HAP-1 (cell line): Measurements from ENCODE around the gene USP8.
A peak's percentile ranks its signal among the peaks of the same experiment; 100 is the strongest.
"Not testable (repeated sequence)": the region's sequence is repeated elsewhere in the genome, so short reads cannot be mapped to it uniquely, and the experiment has no call there.

Source experiments
- DNase-seq, 2 experiments: peaks; one replicate each; pipeline ENCODE4 v3.0.0-alpha.2; 2016 to 2020; ENCODE audit warnings: low spot score in 2 of 2
- H3K27me3 ChIP-seq: fragments of 250-450 bp; sonication (Bioruptor Pico); 2 replicates; pipeline ENCODE4 v1.5.1; 2020; ENCODE audit warnings: low read depth, mild to moderate bottlenecking, moderate library complexity
- H3K36me3 ChIP-seq: fragments of 250-450 bp; sonication (Bioruptor Pico); replicated peaks from 2 replicates; pipeline ENCODE4 v1.5.1; 2020; ENCODE audit warnings: mild to moderate bottlenecking
- H3K4me1 ChIP-seq: fragments of 250-450 bp; sonication (Bioruptor Pico); 2 replicates; pipeline ENCODE4 v1.5.1; 2020; ENCODE audit warnings: mild to moderate bottlenecking
- H3K4me3 ChIP-seq: fragments of 250-450 bp; sonication (Bioruptor Pico); 2 replicates; pipeline ENCODE4 v1.5.1; 2020; ENCODE audit warnings: mild to moderate bottlenecking, moderate library complexity
- H3K9me3 ChIP-seq: fragments of 250-450 bp; sonication (Bioruptor Pico); 2 replicates; pipeline ENCODE4 v1.5.1; 2020; ENCODE audit warnings: mild to moderate bottlenecking, moderate library complexity
- in situ Hi-C: fragments of 300-500 bp; cut with MboI; formaldehyde crosslinking; loops from 3 replicates; pipeline ENCODE4 v1.14.3; 2020; ENCODE audit warnings: low sequenced_read_pairs, inconsistent platforms, mixed read lengths

USP8 gene

DNA sequence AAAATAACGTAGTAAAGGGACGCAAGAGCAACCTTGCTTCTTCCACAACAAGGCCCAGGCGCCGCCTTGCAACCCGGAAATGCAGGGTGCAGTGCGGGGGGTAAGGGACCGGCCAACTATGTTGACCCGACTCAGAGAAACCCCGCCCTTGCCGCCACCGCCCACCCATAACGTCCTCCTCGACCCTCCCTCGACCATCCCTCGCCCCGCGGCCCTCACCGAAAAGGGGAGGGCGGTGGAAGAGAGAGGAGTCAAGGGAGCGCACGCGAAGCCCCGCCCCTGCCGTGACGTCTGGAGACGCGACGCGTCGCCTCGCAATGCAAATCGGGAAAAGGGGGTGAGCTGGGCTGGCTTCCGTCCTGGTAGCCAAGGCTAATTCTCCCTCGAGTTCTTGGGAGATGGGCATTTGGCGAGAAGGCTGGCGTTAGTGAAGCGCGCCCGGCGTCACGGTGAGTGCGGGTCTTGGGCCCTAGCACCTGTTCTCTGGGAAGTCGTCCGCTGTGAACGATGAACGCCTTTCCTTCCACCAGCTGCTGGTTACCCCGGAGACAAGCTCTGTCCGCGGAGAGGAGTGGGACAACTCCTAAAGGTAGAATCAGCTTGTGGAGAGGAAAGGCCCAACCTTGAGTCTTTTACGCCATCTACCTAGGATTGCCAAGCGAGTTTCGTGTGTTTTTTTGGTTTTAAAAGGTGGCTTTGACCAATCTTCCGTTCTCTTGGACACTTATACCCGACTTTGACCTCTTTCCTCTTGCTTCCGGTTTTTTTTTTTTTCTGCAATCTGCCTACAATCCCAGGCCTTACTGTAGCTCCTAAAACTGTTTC lies at the start of gene USP8:
Gene USP8 (plus strand): TSS at position 340 of the 825 bp plus-strand sequence. CDS start 14,669 bp downstream, outside the sequence.
- H3K27me3 ChIP-seq = 0 out of 2 replicates have a peak, but pooled peaks cover 4% of the 10 kb centered on the region
- DNase-seq = peak; percentile 98 to 100
- no peaks in the 10 kb centered on the region for H3K9me3 ChIP-seq
- in situ Hi-C loops = no loop called here
- peaks cover 10% of the 10 kb centered on the region for H3K4me1 ChIP-seq
- H3K4me3 ChIP-seq = peak within 1 kb of the TSS; percentile 86
- H3K36me3 ChIP-seq = no peaks in the 10 kb centered on the region; the same call in 1 of the 2 replicates

GRCh38 chr15:50377867-50378751 lies 46.1 kb upstream of the USP8 start:
- 0 out of 2 replicates have a peak, but pooled peaks cover 2% of the 10 kb centered on the region for H3K27me3 ChIP-seq
- no peak for DNase-seq
- H3K36me3 ChIP-seq = no peaks in the 10 kb centered on the region
- in situ Hi-C loops = no loop called here
- H3K4me3 ChIP-seq = no peak overlapping the region
- peaks cover 4% of the 10 kb centered on the region for H3K4me1 ChIP-seq
- H3K9me3 ChIP-seq = no peaks in the 10 kb centered on the region

DNA sequence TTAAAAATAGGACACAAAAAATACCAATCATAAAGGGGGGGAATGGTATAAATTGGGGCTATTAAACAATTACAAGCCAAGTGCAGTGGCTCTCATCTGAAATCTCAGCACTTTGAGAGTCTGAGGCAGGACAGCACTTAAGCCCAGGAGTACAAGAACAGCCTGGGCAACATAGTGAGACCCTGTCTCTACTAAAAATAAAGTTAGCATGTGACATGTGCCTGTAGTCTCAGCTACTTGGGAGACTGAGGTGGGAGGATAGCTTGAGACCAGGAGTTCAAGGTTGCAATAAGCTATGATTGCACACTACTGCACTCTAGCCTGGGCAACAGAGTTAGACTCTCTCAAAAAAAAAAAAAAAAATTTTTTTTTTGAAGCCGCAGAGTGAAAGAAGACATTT lies 45.4 kb upstream of the USP8 start:
- Histone ChIP-seq H3K27me3 (0 out of 2 replicates have a peak, but pooled peaks cover 2% of the 10 kb centered on the region), H3K36me3 (no peaks in the 10 kb centered on the region), H3K4me1 (peaks cover 4% of the 10 kb centered on the region), H3K4me3 (no peak overlapping the region), H3K9me3 (no peaks in the 10 kb centered on the region)
- no peak for DNase-seq
- in situ Hi-C loops = no loop called here

DNA sequence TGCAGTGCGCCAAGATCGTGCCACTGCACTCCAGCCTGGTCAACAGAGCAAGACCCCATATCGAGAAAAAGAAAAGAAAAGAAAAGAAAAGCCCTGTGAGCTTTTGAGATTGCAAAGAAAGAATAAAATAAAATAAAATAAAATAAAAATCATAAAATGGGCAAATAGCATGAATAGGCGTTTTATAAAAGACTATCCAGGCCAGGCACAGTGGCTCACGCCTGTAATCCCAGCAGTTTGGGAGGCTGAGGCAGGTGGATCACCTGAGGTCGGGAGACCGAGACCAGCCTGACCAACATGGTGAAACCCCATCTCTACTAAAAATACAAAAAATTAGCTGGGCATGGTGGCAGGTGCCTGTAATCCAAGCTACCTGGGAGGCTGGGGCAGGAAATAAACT lies 44.8 kb upstream of the USP8 start:
- DNase-seq, H3K9me3 ChIP-seq, H3K36me3 ChIP-seq, H3K4me3 ChIP-seq, H3K27me3 ChIP-seq, in situ Hi-C loops, H3K4me1 ChIP-seq: not testable (repeated sequence)

DNA sequence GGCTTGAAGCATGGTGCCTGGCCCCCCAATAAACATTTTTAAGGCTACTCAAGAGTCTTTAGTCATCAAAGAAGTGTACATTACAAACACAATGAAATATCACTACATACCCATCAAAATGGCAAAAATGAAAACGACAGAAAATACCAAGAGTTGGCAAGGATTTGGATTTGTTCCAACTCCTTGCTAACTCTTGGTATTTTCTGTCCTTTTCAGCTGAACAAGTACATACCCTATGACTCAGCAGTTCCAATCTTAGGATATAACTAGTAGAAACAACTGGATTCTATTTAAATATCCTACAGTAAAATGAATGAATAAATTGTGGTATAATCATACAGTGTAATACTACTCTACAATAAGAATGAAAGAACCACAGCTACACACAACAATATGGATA lies 44.1 kb upstream of the USP8 start:
- H3K9me3 ChIP-seq = no peaks in the 10 kb centered on the region
- DNase-seq = no peak
- in situ Hi-C loops = no loop called here
- peaks cover 4% of the 10 kb centered on the region for H3K4me1 ChIP-seq
- H3K27me3 ChIP-seq = 0 out of 2 replicates have a peak, but pooled peaks cover 2% of the 10 kb centered on the region
- no peak overlapping the region for H3K4me3 ChIP-seq
- H3K36me3 ChIP-seq = no peaks in the 10 kb centered on the region

DNA sequence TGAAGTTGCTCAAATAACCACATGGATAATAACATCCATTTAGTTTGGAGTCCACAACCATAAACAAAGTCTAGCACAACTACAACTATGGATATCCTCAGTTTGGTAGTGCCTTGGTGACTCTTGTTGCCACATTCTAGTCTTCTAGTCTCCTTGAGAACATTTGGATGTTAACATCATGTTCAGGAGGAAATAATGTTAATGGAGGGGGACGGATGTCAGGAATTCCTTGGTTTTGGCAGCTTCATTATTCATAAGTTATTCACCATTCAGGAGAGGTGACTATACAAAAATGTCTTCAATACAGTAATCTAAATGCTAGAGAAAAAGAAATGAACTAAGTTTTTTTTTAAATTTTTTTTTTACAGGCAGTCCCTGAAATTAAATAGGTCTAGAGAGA lies 42.8 kb upstream of the USP8 start:
- H3K9me3 ChIP-seq = no peaks in the 10 kb centered on the region
- DNase-seq = no peak
- peaks cover 4% of the 10 kb centered on the region for H3K4me1 ChIP-seq
- no peaks in the 10 kb centered on the region for H3K36me3 ChIP-seq
- in situ Hi-C loops = no loop called here
- no peak overlapping the region for H3K4me3 ChIP-seq
- H3K27me3 ChIP-seq = 0 out of 2 replicates have a peak, but pooled peaks cover 2% of the 10 kb centered on the region

DNA sequence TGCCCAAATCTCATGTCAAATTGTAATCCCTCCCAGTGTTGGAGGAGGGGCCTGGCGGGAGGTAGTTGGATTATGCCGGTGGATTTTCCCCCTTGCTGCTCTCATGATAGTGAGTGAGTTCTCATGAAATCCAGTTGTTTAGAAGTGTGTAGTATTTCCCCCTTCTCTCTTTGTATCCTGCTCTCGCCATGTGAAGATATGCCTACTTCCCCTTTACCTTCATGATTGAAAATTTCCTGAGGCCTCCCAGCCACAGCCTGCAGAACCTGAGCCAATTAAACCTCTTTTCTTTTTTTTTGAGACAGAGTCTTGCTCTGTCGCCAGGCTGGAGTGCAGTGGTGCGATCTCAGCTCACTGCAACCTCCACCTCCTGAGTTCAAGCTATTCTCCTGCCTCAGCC lies 41.8 kb upstream of the USP8 start:
- H3K4me1 ChIP-seq, in situ Hi-C loops, H3K4me3 ChIP-seq, H3K36me3 ChIP-seq, H3K27me3 ChIP-seq, DNase-seq, H3K9me3 ChIP-seq: not testable (repeated sequence)

- Histone ChIP-seq H3K27me3 (no peaks in the 10 kb centered on the region), H3K4me1 (no peaks in the 10 kb centered on the region), H3K36me3 (no peaks in the 10 kb centered on the region), H3K4me3 (no peak overlapping the region), H3K9me3 (no peaks in the 10 kb centered on the region)
- no peak for DNase-seq
- in situ Hi-C loops = no loop called here
These were observed 33.5 kb upstream of the USP8 start for GRCh38 chr15:50390554-50391264.

- H3K36me3 ChIP-seq, H3K4me3 ChIP-seq, in situ Hi-C loops, H3K4me1 ChIP-seq, H3K27me3 ChIP-seq, DNase-seq, H3K9me3 ChIP-seq: not testable (repeated sequence)
These were observed 32.6 kb upstream of the USP8 start for GRCh38 chr15:50391561-50391960.

- in situ Hi-C loops = no loop called here
- no peaks in the 10 kb centered on the region for H3K4me1 ChIP-seq
- H3K27me3 ChIP-seq = no peaks in the 10 kb centered on the region
- H3K4me3 ChIP-seq = no peak overlapping the region
- no peak for DNase-seq
- no peaks in the 10 kb centered on the region for H3K9me3 ChIP-seq
- no peaks in the 10 kb centered on the region for H3K36me3 ChIP-seq
These were observed 12.3 kb upstream of the USP8 start for GRCh38 chr15:50411870-50412269.

- no peak overlapping the region for H3K4me3 ChIP-seq
- no peaks in the 10 kb centered on the region for H3K36me3 ChIP-seq
- no peaks in the 10 kb centered on the region for H3K27me3 ChIP-seq
- H3K4me1 ChIP-seq = no peaks in the 10 kb centered on the region
- in situ Hi-C loops = no loop called here
- no peak for DNase-seq
- H3K9me3 ChIP-seq = no peaks in the 10 kb centered on the region
These were observed 9.6 kb upstream of the USP8 start for GRCh38 chr15:50414624-50415023.

DNA sequence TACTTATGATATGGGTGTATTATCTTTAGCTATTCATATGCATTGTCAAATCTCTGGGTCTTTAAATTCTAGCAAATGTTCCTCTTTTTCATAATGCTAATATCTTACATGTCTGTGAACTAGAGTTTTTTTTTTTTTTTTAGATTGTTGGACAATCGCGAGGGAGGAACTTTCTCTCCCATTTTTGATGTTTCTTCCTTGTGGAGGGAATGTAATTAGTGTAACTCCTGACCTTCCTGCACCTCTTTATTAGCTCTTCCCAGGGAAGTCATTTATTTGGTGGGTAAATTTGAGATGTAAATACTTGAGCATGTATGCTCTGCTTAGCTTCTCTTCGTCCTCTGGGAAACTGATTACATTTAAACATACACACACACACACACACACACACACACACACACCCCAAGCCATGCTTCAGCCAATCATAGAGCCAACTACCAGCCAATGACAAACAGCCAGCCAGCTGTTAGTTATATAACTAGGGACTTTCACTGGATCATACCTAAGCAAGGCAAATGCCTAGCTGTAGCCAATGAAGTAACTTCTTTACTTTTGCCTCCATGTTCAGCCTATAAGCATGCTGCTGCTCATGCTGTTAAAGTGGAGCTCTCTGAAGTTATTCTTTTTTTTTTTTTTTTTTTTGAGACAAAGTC lies 8.3 kb upstream of the USP8 start:
- Histone ChIP-seq H3K36me3 (no peaks in the 10 kb centered on the region), H3K4me3 (no peak overlapping the region), H3K9me3 (no peaks in the 10 kb centered on the region), H3K27me3 (0 out of 2 replicates have a peak, but pooled peaks cover 4% of the 10 kb centered on the region), H3K4me1 (no peaks in the 10 kb centered on the region)
- in situ Hi-C loops = no loop called here
- DNase-seq = peak in 1 of 2 experiments; percentile 22

GRCh38 chr15:50416890-50417289 lies 7.3 kb upstream of the USP8 start:
- H3K4me3 ChIP-seq = no peak overlapping the region
- H3K9me3 ChIP-seq = no peaks in the 10 kb centered on the region
- no peak for DNase-seq
- H3K27me3 ChIP-seq = 0 out of 2 replicates have a peak, but pooled peaks cover 4% of the 10 kb centered on the region
- no peaks in the 10 kb centered on the region for H3K4me1 ChIP-seq
- no peaks in the 10 kb centered on the region for H3K36me3 ChIP-seq
- in situ Hi-C loops = no loop called here
